Measurements from ENCODE around the gene PSEN2. TPM values are rescaled to one million over a fixed set of nuclear protein-coding genes. Genes with fewer than 3 reads are reported as not detected.
A peak's percentile ranks its signal among the peaks of the same experiment; 100 is the strongest.

PSEN2 gene
- total RNA-seq, 1 experiment from 2014 or later = 17.4 TPM

- no peak within 1 kb of the TSS for H2BK5ac ChIP-seq (ENCODE audit: insufficient read length, low read length)
- no peaks in the 10 kb centered on the region for H3K27me3 ChIP-seq (ENCODE audit: insufficient read depth, low read length)
- H3K9ac ChIP-seq (ENCODE audit: extremely low read depth, insufficient read length, low read length) = peak within 1 kb of the TSS; percentile 72
- H3T11ph ChIP-seq (ENCODE audit: low read length) = no peak within 1 kb of the TSS
- peak within 1 kb of the TSS; percentile 30 for H4K91ac ChIP-seq (ENCODE audit: insufficient read length, low read depth, low read length)
- H3K9me3 ChIP-seq (ENCODE audit: control insufficient read depth, low read depth, low read length) = no peaks in the 10 kb centered on the region
- peaks cover 9% of the 10 kb centered on the region for H3K27me3 Mint-ChIP-seq (ENCODE audit: low read depth)
- H3K79me1 ChIP-seq (ENCODE audit: insufficient read depth, low read depth, low read length, poor library complexity, severe bottlenecking) = no peaks in the 10 kb centered on the region
- H3K23ac ChIP-seq (ENCODE audit: insufficient read length, low read depth, low read length) = no peak within 1 kb of the TSS
- peak within 1 kb of the TSS; percentile 79 to 82 for H3K4me3 Mint-ChIP-seq
- no peak within 1 kb of the TSS for H2AK5ac ChIP-seq (ENCODE audit: insufficient read length, low read length)
- no peak within 1 kb of the TSS for H2BK20ac ChIP-seq (ENCODE audit: low read depth, low read length, poor library complexity, severe bottlenecking)
- H3K4me1 ChIP-seq (ENCODE audit: insufficient read depth, low read length) = peaks cover 8% of the 10 kb centered on the region
- no peak within 1 kb of the TSS for H3K4ac ChIP-seq (ENCODE audit: low read depth, low read length)
- H3K56ac ChIP-seq (ENCODE audit: insufficient read length, low read depth, low read length) = no peak within 1 kb of the TSS
- no peak within 1 kb of the TSS for H2BK15ac ChIP-seq (ENCODE audit: low read depth, low read length)
- no peaks in the 10 kb centered on the region for H4K20me1 ChIP-seq (ENCODE audit: control insufficient read depth, insufficient read depth, insufficient read length)
- H4K8ac ChIP-seq (replicated peaks; ENCODE audit: insufficient read length, low read depth, low read length) = no peak within 1 kb of the TSS
- peaks cover 0 to 5% of the 10 kb centered on the region in 2 experiments; a peak in 3 of 5 replicates for H3K9me3 Mint-ChIP-seq
- WGBS (ENCODE audit: extremely low coverage, insufficient read length, low lambda C conversion rate) = no CpG with 5 or more reads among the region's 73 CpGs
- peaks cover 47 to 49% of the 10 kb centered on the region in 2 experiments for H3K4me1 Mint-ChIP-seq
- H4K5ac ChIP-seq (ENCODE audit: insufficient read length, low read depth, low read length) = no peak within 1 kb of the TSS
- H3K18ac ChIP-seq (ENCODE audit: insufficient read length, low read depth, low read length) = peak within 1 kb of the TSS; percentile 81
- H2AFZ ChIP-seq (ENCODE audit: low read length) = no peak within 1 kb of the TSS
- TF ChIP-seq CTCF (conservative IDR thresholded peaks at IDR 0.05) = no peak
- H3K4me2 ChIP-seq (ENCODE audit: insufficient read depth, insufficient read length, low read length) = peak within 1 kb of the TSS; percentile 68
- no peak within 1 kb of the TSS for H2BK12ac ChIP-seq (ENCODE audit: insufficient read length, low read depth, low read length)
- H3K27ac ChIP-seq (ENCODE audit: insufficient read length, low read depth, low read length) = peak within 1 kb of the TSS; percentile 58
- peak; percentile 100 for DNase-seq
- H3K79me2 ChIP-seq (ENCODE audit: insufficient read depth, low read length) = no peaks in the 10 kb centered on the region
- H3K36me3 Mint-ChIP-seq (ENCODE audit: insufficient read depth in 1 of 3, low read depth in 3 of 3) = peaks cover 4 to 5% (median 5%) of the 10 kb centered on the region in 3 experiments; a peak in 6 of 7 replicates
- H3K14ac ChIP-seq (ENCODE audit: insufficient read depth, low read length) = peak within 1 kb of the TSS; percentile 89
- H2BK120ac ChIP-seq (ENCODE audit: low read depth, low read length, poor library complexity, severe bottlenecking) = no peak within 1 kb of the TSS
- peak within 1 kb of the TSS; percentile 74 to 95 (median 92); a peak in 5 of 7 replicates for H3K27ac Mint-ChIP-seq
- peaks cover 11% of the 10 kb centered on the region for H3K23me2 ChIP-seq (ENCODE audit: insufficient read length, low read depth, low read length, poor library complexity, severe bottlenecking)
These were observed 69.8 kb downstream of the PSEN2 start, which contains the start of gene COQ8A for GRCh38 chr1:226940029-226940805. Gene COQ8A (plus strand): TSS chr1:226940294. CDS start chr1:226961386, 21,092 bp downstream.
